Esophagus squamous epithelium (tissue), 5 donors: ENCODE results near the gene BDKRB2. TPM values are rescaled to one million over a fixed set of nuclear protein-coding genes. Genes with fewer than 3 reads are reported as not detected.
A peak's percentile ranks its signal among the peaks of the same experiment; 100 is the strongest.

Source experiments
- DNase-seq: peaks from one replicate; lab custom pipeline; 2025; lab: John Stamatoyannopoulos, UW
- H3K27ac ChIP-seq, 4 donors: fragments of 200-600 bp; sonication (generic); one replicate each; pipeline ENCODE4 v1.5.1; 2016 to 2019; ENCODE audit warnings: mild to moderate bottlenecking in 1 of 4
- H3K27me3 ChIP-seq, 4 donors: fragments of 200-600 bp; sonication (generic); 1 replicate in 3 of 4; 2 replicates in 1 of 4; pipeline versions ENCODE4 v1.5.1 to v1.6.0; 2017 to 2021; ENCODE audit warnings: antibody characterized with exemption in 1 of 4
- H3K36me3 ChIP-seq, 3 donors: fragments of 200-600 bp; sonication (generic); one replicate each; pipeline ENCODE4 v1.5.1; 2016 to 2019
- H3K4me1 ChIP-seq, 3 donors: fragments of 200-600 bp; sonication (generic); one replicate each; pipeline ENCODE4 v1.5.1; 2017 to 2019
- H3K4me3 ChIP-seq, 4 donors: fragments of 200-600 bp; sonication (generic); 1 replicate in 3 of 4; 2 replicates in 1 of 4; pipeline ENCODE4 v1.5.1; 2016 to 2019; ENCODE audit warnings: mild to moderate bottlenecking in 2 of 4, moderate library complexity in 1 of 4
- H3K9me3 ChIP-seq, 3 donors: fragments of 200-600 bp; sonication (generic); one replicate each; pipeline ENCODE4 v1.5.1; 2016 to 2019
- CTCF ChIP-seq, 6 experiments: fragments of 450-650 bp in 4 of 6; fragments of 200-600 bp in 2 of 6; sonication (generic) in 2 of 6; IDR thresholded peaks; one replicate each; pipeline ENCODE4 v1.5.1; 2016 to 2019; ENCODE audit warnings: antibody characterized with exemption in 6 of 6, mild to moderate bottlenecking in 4 of 6, moderate library complexity in 4 of 6
- POLR2A ChIP-seq, 4 donors: fragments of 450-650 bp; IDR thresholded peaks; one replicate each; pipeline ENCODE4 v1.6.1; 2017; ENCODE audit warnings: antibody characterized with exemption in 4 of 4, mild to moderate bottlenecking in 4 of 4, moderate library complexity in 3 of 4
- WGBS, 2 donors: methylation state at CpG; one replicate each; pipeline ENCODE4 v1.1.5; 2018; 5-methylcytosine and 5-hydroxymethylcytosine counted together
- intact Hi-C: fragments of 100-400 bp; cut with DNase I; formaldehyde crosslinking; loops from one replicate; pipeline ENCODE4 v1.15.0; 2022
- total RNA-seq, 4 donors: library from RNA; depleted of rRNA; stranded (reverse); fragments of >200 nt; gene quantifications; one replicate each; pipeline ENCODE4 v1.1.0, GENCODE V29; 2016
- donor health status: DM: yes; HTN: yes; CAD: no.

BDKRB2 gene
- total RNA-seq, 4 donors from 2014 or later, result 18.8 to 31.2 (median 20.0) TPM

DNA sequence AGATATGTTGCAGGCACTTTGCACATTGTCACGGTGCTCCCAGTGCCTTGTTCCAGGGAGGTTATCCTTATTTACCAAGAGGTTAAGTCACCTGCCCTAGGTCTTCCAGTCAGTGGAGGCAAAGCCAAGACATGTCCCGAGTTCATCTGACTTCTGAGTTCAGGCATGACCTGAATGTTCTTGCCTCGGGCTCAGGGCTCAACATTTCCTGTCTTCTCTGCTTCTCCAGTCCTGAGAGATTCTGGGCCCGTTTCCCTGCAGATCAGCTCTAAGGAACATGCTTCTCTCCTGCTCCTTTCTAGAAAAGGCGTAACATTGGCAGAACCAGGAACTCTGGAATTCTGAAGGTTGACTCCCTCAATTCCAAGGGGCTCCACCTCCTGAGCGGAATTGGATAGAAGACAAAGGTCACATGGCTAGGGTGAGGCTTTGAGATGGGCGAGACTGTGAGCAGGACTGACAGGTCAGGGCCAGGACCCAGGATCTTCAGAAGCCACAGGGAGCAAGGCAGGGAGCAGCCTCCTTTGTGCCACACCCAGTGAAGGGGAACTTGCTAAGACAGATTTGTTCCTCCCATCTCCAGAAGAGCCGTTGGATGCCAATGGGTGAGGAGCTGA, 19.9 kb downstream of the BDKRB2 start:
- 15 to 54% methylated on average over 3 to 6 of the region's 8 CpGs for WGBS, 2 donors
- peak overlapping the region; percentile 77 to 89 (median 86) for H3K27ac ChIP-seq
- no peak overlapping the region for H3K4me3 ChIP-seq
- intact Hi-C loops, result no loop called here
- TF ChIP-seq CTCF (IDR thresholded peaks at IDR 0.05) (no peak), POLR2A (IDR thresholded peaks at IDR 0.05) (no peak)
- peaks cover 0 to 7% (median 0%) of the 10 kb centered on the region in 3 donors for H3K9me3 ChIP-seq
- peaks cover 17 to 73% (median 32%) of the 10 kb centered on the region in 3 donors for H3K4me1 ChIP-seq
- peaks cover 0 to 31% (median 0%) of the 10 kb centered on the region in 3 donors for H3K36me3 ChIP-seq
- DNase-seq, result no peak
- no peaks in the 10 kb centered on the region for H3K27me3 ChIP-seq

DNA sequence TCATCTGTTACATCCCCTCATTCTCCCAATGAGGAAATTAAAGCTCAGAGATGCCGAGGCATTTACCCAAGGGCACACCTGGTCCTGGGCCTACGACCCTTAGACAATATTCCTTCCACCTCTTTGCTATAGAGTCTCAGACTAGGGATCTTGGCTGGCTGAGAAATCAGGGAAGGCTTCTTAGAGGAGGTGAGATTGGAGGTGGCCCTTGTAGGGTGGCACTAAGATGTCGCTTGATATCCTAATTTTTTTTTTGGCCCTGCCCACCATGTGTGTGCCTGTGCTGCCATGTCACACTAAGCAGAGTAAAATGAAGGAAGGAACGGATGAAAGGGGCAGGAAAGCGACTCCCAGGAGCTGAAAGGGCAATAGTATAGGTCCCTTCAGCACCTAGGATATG, 20.6 kb downstream of the BDKRB2 start:
- TF ChIP-seq CTCF (IDR thresholded peaks at IDR 0.05) (no peak), POLR2A (IDR thresholded peaks at IDR 0.05) (no peak)
- no peak overlapping the region for H3K4me3 ChIP-seq
- H3K4me1 ChIP-seq, result peaks cover 17 to 66% (median 32%) of the 10 kb centered on the region in 3 donors
- 42 to 44% methylated on average over 5 of the region's 5 CpGs for WGBS, 2 donors
- intact Hi-C loops, result no loop called here
- peaks cover 0 to 7% (median 0%) of the 10 kb centered on the region in 3 donors for H3K9me3 ChIP-seq
- H3K27ac ChIP-seq, result peak overlapping the region; percentile 77 to 89 (median 86)
- DNase-seq, result no peak
- no peaks in the 10 kb centered on the region for H3K27me3 ChIP-seq
- peaks cover 0 to 32% (median 0%) of the 10 kb centered on the region in 3 donors for H3K36me3 ChIP-seq

GRCh38 chr14:96225745-96226151, 21.1 kb downstream of the BDKRB2 start:
- peaks cover 0 to 32% (median 0%) of the 10 kb centered on the region in 3 donors for H3K36me3 ChIP-seq
- no peaks in the 10 kb centered on the region for H3K27me3 ChIP-seq
- no peak for DNase-seq
- intact Hi-C loops, result no loop called here
- H3K4me3 ChIP-seq, result no peak overlapping the region
- no peak for TF ChIP-seq POLR2A (IDR thresholded peaks at IDR 0.05)
- TF ChIP-seq CTCF (IDR thresholded peaks at IDR 0.05), result peak in 3 of 6 experiments; percentile 25 to 49 (median 38)
- H3K27ac ChIP-seq, result peak overlapping the region; percentile 77 to 89 (median 86)
- H3K9me3 ChIP-seq, result peaks cover 0 to 7% (median 0%) of the 10 kb centered on the region in 3 donors
- 6 to 7% methylated on average over 2 to 3 of the region's 5 CpGs for WGBS, 2 donors
- peaks cover 17 to 61% (median 32%) of the 10 kb centered on the region in 3 donors for H3K4me1 ChIP-seq

- H3K4me1 ChIP-seq, result peaks cover 17 to 58% (median 29%) of the 10 kb centered on the region in 3 donors
- DNase-seq, result no peak
- intact Hi-C loops, result no loop called here
- H3K36me3 ChIP-seq, result peaks cover 0 to 34% (median 0%) of the 10 kb centered on the region in 3 donors
- no peaks in the 10 kb centered on the region for H3K27me3 ChIP-seq
- H3K27ac ChIP-seq, result no peak overlapping the region
- TF ChIP-seq POLR2A (IDR thresholded peaks at IDR 0.05) (no peak), CTCF (IDR thresholded peaks at IDR 0.05) (no peak)
- 89 to 95% methylated on average over 4 to 7 of the region's 7 CpGs for WGBS, 2 donors
- peaks cover 0 to 7% (median 0%) of the 10 kb centered on the region in 3 donors for H3K9me3 ChIP-seq
- no peak overlapping the region for H3K4me3 ChIP-seq
These were observed 22.8 kb downstream of the BDKRB2 start for GRCh38 chr14:96227428-96227827.

GRCh38 chr14:96229315-96229714, 24.7 kb downstream of the BDKRB2 start:
- no peak for DNase-seq
- Histone ChIP-seq H3K36me3 (peaks cover 0 to 26% (median 0%) of the 10 kb centered on the region in 3 donors), H3K27me3 (no peaks in the 10 kb centered on the region), H3K4me1 (peaks cover 17 to 52% (median 20%) of the 10 kb centered on the region in 3 donors), H3K27ac (no peak overlapping the region), H3K9me3 (peaks cover 0 to 7% (median 0%) of the 10 kb centered on the region in 3 donors), H3K4me3 (no peak overlapping the region)
- 71 to 80% methylated on average over 6 of the region's 6 CpGs for WGBS, 2 donors
- TF ChIP-seq POLR2A (IDR thresholded peaks at IDR 0.05) (no peak), CTCF (IDR thresholded peaks at IDR 0.05) (no peak)
- intact Hi-C loops, result no loop called here
